HepG2 (cell line): ENCODE measurements around the gene YPEL4. TPM values are rescaled to one million over a fixed set of nuclear protein-coding genes. Genes with fewer than 3 reads are reported as not detected.
A peak's percentile ranks its signal among the peaks of the same experiment; 100 is the strongest.

ENCODE experiments used
- ARID4A ChIP-seq: sonication (generic); formaldehyde crosslinking; IDR thresholded peaks from 2 replicates; pipeline ENCODE4 v1.5.0; 2020; ENCODE audit warnings: mild to moderate bottlenecking, missing genetic modification reagents, borderline replicate concordance
- DNMT1 ChIP-seq: sonication (generic); formaldehyde crosslinking; IDR thresholded peaks from 2 replicates; pipeline ENCODE4 v1.5.1; 2020; ENCODE audit warnings: mild to moderate bottlenecking, missing genetic modification reagents
- NR2F6 ChIP-seq, 2 experiments: IDR thresholded peaks; 2 replicates each; pipeline ENCODE4 v1.6.1; 2016; ENCODE audit warnings: antibody characterized with exemption in 1 of 2, mild to moderate bottlenecking in 1 of 2
- TAF15 ChIP-seq: fragments of 200-400 bp; formaldehyde crosslinking; IDR thresholded peaks from one replicate; pipeline ENCODE4 v1.6.1; 2018; ENCODE audit warnings: mild to moderate bottlenecking, low read depth, low read length; ENCODE audit not compliant: poor library complexity, severe bottlenecking
- ZNF574 ChIP-seq: sonication (generic); formaldehyde crosslinking; IDR thresholded peaks from 2 replicates; pipeline ENCODE4 v1.4.0; 2020; ENCODE audit warnings: missing genetic modification reagents
- polyA plus RNA-seq, 8 experiments: library from polyadenylated mRNA; depleted of rRNA in 3 of 8; stranded (reverse) in 7 of 8; unstranded in 1 of 8; fragments of >200 nt; fragmentation: Illumina TruSeq in 4 of 8; extraction: Trizol in 4 of 8; gene quantifications; 2 replicates each; pipeline versions ENCODE4 v1.2.1 to v1.2.3, GENCODE V29; 2011 to 2016; ENCODE audit warnings: low read depth in 4 of 8, missing spikeins in 1 of 8, mixed read lengths in 1 of 8; ENCODE audit not compliant: insufficient read depth in 1 of 8
- total RNA-seq, 5 experiments: library from RNA; depleted of rRNA; stranded (reverse); fragments of >200 nt; fragmentation: Illumina TruSeq; extraction: Trizol; gene quantifications; 2 replicates each; pipeline ENCODE4 v1.2.3, GENCODE V29; 2016; ENCODE audit warnings: low read depth in 1 of 5

The YPEL4 gene
- total and polyA plus RNA-seq, 2 of the 13 experiments (the other 11 are each of a cell fraction or from before 2014, with no cell fraction given) = 0.04 TPM; not detected in 1

- TF ChIP-seq TAF15 (no peak), DNMT1 (CRISPR knock-in tag) (no peak), ZNF574 (CRISPR knock-in tag) (0 out of 2 replicates have a peak, but pooled peaks have one; percentile 9), ARID4A (CRISPR knock-in tag) (0 out of 2 replicates have a peak, but pooled peaks have one; percentile 16), NR2F6 (IDR thresholded peaks at IDR 0.05) (no peak), NR2F6 (CRISPR knock-in tag; IDR thresholded peaks at IDR 0.05) (0 out of 2 replicates have a peak, but pooled peaks have one; percentile 43)
Measured at GRCh38 chr11:57597916-57598830, 51.5 kb downstream of the YPEL4 start (continued).
